Epithelial cell of proximal tubule (primary cell): ENCODE results near the gene RIN2. TPM values are rescaled to one million over a fixed set of nuclear protein-coding genes. Genes with fewer than 3 reads are reported as not detected.

Source experiments
- DNase-seq: peaks from one replicate; pipeline ENCODE4 v3.0.0-alpha.2; 2011; ENCODE audit warnings: low read depth
- H3K4me3 ChIP-seq: 2 replicates; pipeline ENCODE4 v1.5.1; 2011; ENCODE audit warnings: low read depth, mild to moderate bottlenecking, low read length
- total RNA-seq: library from RNA; depleted of rRNA; stranded (reverse); fragments of >200 nt; gene quantifications from 2 replicates; pipeline ENCODE4 v1.2.3, GENCODE V29; 2015
- TF ChIP-seq, protein P1 (sequence below): conservative IDR thresholded peaks from 2 replicates; pipeline ENCODE4 v1.5.1; 2012; ENCODE audit warnings: low read depth, mild to moderate bottlenecking, low read length

RIN2 gene
- total RNA-seq, 1 donor from 2014 or later: 17.5 TPM

- no peak for DNase-seq
- TF ChIP-seq, protein P1, sequence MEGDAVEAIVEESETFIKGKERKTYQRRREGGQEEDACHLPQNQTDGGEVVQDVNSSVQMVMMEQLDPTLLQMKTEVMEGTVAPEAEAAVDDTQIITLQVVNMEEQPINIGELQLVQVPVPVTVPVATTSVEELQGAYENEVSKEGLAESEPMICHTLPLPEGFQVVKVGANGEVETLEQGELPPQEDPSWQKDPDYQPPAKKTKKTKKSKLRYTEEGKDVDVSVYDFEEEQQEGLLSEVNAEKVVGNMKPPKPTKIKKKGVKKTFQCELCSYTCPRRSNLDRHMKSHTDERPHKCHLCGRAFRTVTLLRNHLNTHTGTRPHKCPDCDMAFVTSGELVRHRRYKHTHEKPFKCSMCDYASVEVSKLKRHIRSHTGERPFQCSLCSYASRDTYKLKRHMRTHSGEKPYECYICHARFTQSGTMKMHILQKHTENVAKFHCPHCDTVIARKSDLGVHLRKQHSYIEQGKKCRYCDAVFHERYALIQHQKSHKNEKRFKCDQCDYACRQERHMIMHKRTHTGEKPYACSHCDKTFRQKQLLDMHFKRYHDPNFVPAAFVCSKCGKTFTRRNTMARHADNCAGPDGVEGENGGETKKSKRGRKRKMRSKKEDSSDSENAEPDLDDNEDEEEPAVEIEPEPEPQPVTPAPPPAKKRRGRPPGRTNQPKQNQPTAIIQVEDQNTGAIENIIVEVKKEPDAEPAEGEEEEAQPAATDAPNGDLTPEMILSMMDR: no peak
- H3K4me3 ChIP-seq: no peak overlapping the region
Observed at GRCh38 chr20:19714579-19714840, 43.5 kb upstream of the RIN2 start.

- DNase-seq: no peak
- no peak overlapping the region for H3K4me3 ChIP-seq
- TF ChIP-seq, protein P1: no peak
Observed at GRCh38 chr20:19715986-19716385, 42.1 kb upstream of the RIN2 start.

GRCh38 chr20:19718880-19719279, 39.2 kb upstream of the RIN2 start:
- TF ChIP-seq, protein P1: no peak
- DNase-seq: no peak
- no peak overlapping the region for H3K4me3 ChIP-seq

DNA sequence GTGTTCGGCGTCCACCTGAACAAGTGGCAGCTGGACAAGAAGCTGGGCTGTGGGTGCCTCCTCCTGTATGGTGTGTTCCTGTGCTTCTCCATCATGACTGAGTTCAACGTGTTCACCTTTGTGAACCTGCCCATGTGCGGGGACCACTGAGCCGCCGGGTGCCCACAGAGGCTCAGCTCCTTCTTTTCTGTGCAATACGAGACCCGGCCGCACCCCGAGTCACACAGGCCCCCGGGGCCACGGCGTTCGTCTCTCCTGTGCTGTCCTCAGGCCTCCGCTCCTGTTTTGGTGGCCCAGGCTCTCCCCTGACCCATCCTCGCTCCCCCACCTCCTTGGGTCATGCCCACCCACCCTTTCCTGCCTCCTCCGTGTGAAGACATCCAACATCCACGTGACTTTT, 37.1 kb upstream of the RIN2 start:
- DNase-seq: no peak
- TF ChIP-seq, protein P1: no peak
- H3K4me3 ChIP-seq: no peak overlapping the region

GRCh38 chr20:19723051-19723450, 35.0 kb upstream of the RIN2 start:
- no peak for DNase-seq
- no peak overlapping the region for H3K4me3 ChIP-seq
- TF ChIP-seq, protein P1: no peak

GRCh38 chr20:19723813-19724430, 34.1 kb upstream of the RIN2 start:
- DNase-seq: no peak
- no peak overlapping the region for H3K4me3 ChIP-seq
- TF ChIP-seq, protein P1: no peak

DNA sequence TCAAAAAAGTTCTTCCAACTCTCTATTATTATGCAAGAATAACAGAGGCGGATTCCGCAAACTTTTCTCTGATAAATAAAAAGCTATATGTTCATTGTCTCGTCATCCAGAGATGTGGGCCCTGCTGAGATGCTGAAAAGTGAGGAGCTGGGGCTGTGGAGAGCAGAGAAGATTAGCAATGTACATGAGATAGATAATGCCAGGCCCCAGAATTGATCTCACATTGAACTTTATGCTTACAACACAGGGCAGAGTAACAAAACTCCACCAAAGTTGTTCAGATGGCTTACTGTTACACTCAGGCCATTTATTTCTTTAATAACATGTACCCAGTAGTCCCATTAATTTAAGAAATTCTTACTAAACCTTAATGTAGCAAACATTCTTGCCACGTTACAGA, 32.7 kb upstream of the RIN2 start:
- TF ChIP-seq, protein P1: no peak
- no peak overlapping the region for H3K4me3 ChIP-seq
- DNase-seq: no peak
